ENCODE data around the gene CHAD.

GRCh38 chr17:50428831-50429424 lies 39.8 kb downstream of the CHAD start:
- TF ChIP-seq, protein P1, sequence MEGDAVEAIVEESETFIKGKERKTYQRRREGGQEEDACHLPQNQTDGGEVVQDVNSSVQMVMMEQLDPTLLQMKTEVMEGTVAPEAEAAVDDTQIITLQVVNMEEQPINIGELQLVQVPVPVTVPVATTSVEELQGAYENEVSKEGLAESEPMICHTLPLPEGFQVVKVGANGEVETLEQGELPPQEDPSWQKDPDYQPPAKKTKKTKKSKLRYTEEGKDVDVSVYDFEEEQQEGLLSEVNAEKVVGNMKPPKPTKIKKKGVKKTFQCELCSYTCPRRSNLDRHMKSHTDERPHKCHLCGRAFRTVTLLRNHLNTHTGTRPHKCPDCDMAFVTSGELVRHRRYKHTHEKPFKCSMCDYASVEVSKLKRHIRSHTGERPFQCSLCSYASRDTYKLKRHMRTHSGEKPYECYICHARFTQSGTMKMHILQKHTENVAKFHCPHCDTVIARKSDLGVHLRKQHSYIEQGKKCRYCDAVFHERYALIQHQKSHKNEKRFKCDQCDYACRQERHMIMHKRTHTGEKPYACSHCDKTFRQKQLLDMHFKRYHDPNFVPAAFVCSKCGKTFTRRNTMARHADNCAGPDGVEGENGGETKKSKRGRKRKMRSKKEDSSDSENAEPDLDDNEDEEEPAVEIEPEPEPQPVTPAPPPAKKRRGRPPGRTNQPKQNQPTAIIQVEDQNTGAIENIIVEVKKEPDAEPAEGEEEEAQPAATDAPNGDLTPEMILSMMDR (IDR thresholded peaks at IDR 0.05): no peak
- no peak for TF ChIP-seq POLR2A (IDR thresholded peaks at IDR 0.05)

All from adrenal gland (tissue), 5 donors.